ENCODE data around the gene RAB3C. TPM values are rescaled to one million over a fixed set of nuclear protein-coding genes. Genes with fewer than 3 reads are reported as not detected.

Gene RAB3C
- total RNA-seq, 1 donor from 2014 or later, result 0.45 TPM

DNA sequence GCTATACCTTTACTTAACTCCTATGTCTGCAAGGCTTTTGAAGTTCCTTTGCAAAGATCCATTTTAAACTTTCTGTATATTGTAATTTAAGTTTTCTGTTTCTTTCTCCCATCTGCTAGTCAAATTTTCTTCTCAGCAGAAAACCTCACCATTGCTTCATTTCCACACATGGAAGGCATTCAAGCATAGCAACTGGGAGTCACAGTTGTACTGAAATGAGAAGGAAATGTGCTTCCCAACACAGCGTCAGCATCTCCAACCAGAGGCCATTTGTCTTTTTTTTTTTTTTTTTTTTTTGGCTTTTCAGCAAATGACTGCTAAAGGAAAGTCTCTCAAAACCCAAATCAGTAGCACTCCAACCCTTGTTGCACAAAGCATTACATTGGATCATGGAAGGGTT, 92.5 kb downstream of the RAB3C start:
- Histone ChIP-seq H3K36me3 (ENCODE audit: insufficient read depth, low read length) (no peaks in the 10 kb centered on the region), H3K27ac (ENCODE audit: low read depth, low read length) (no peak overlapping the region), H3K9ac (ENCODE audit: low read length) (no peak overlapping the region), H3K9me3 (ENCODE audit: insufficient read depth, low read depth, low read length) (no peaks in the 10 kb centered on the region), H3K4me2 (ENCODE audit: low read length) (no peak overlapping the region), H3K4me1 (ENCODE audit: insufficient read depth, low read length) (no peaks in the 10 kb centered on the region), H4K20me1 (ENCODE audit: insufficient read depth, low read length) (no peaks in the 10 kb centered on the region), H2AFZ (ENCODE audit: low read depth, low read length) (no peak overlapping the region), H3K27me3 (ENCODE audit: insufficient read depth, low read length) (no peaks in the 10 kb centered on the region), H3K4me3 (ENCODE audit: insufficient read depth, low read depth, low read length) (no peak overlapping the region), H3K79me2 (ENCODE audit: insufficient read depth, low read length) (no peaks in the 10 kb centered on the region)
- no peak for FAIRE-seq
- H3K27ac Mint-ChIP-seq (ENCODE audit: unreplicated experiment), result no peak overlapping the region
- H3K27me3 Mint-ChIP-seq (ENCODE audit: low read depth, unreplicated experiment), result no peaks in the 10 kb centered on the region
- no peaks in the 10 kb centered on the region for H3K36me3 Mint-ChIP-seq (ENCODE audit: low read depth, unreplicated experiment)
- no peak for DNase-seq (ENCODE audit: low read depth)
- no peaks in the 10 kb centered on the region for H3K4me1 Mint-ChIP-seq (ENCODE audit: low read depth, unreplicated experiment)
- no peak overlapping the region for H3K4me3 Mint-ChIP-seq (ENCODE audit: unreplicated experiment)
- TF ChIP-seq, protein P1, sequence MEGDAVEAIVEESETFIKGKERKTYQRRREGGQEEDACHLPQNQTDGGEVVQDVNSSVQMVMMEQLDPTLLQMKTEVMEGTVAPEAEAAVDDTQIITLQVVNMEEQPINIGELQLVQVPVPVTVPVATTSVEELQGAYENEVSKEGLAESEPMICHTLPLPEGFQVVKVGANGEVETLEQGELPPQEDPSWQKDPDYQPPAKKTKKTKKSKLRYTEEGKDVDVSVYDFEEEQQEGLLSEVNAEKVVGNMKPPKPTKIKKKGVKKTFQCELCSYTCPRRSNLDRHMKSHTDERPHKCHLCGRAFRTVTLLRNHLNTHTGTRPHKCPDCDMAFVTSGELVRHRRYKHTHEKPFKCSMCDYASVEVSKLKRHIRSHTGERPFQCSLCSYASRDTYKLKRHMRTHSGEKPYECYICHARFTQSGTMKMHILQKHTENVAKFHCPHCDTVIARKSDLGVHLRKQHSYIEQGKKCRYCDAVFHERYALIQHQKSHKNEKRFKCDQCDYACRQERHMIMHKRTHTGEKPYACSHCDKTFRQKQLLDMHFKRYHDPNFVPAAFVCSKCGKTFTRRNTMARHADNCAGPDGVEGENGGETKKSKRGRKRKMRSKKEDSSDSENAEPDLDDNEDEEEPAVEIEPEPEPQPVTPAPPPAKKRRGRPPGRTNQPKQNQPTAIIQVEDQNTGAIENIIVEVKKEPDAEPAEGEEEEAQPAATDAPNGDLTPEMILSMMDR (IDR thresholded peaks at IDR 0.05; ENCODE audit: insufficient read depth, low read depth, low read length), result no peak
- TF ChIP-seq EZH2 (IDR thresholded peaks at IDR 0.05; ENCODE audit: insufficient read depth, low read length), result no peak
- H3K9me3 Mint-ChIP-seq (ENCODE audit: unreplicated experiment), result no peaks in the 10 kb centered on the region

DNA sequence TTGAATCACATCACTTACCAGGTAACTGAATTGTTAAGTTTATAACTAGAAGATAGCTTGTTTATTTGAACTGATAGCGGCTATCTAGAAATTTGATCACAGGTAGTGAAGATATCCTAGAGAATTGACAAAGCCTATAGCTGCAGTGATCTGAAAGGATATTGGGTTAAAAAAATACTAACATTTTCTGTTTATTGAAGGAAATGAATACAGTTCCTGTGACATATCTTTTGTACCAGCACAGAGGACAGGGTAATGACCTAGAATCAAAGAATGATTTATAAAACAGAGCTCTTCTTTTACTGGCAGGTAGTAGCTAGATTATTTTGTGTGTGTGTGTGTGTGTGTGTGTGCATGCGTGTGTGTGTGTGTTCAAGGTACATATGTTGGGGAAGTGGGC, 94.8 kb downstream of the RAB3C start:
- H4K20me1 ChIP-seq (ENCODE audit: insufficient read depth, low read length), result no peaks in the 10 kb centered on the region
- no peak overlapping the region for H3K4me3 Mint-ChIP-seq (ENCODE audit: unreplicated experiment)
- no peaks in the 10 kb centered on the region for H3K4me1 Mint-ChIP-seq (ENCODE audit: low read depth, unreplicated experiment)
- TF ChIP-seq EZH2 (IDR thresholded peaks at IDR 0.05; ENCODE audit: insufficient read depth, low read length), result no peak
- TF ChIP-seq, protein P1 (IDR thresholded peaks at IDR 0.05; ENCODE audit: insufficient read depth, low read depth, low read length), result no peak
- H3K4me2 ChIP-seq (ENCODE audit: low read length), result no peak overlapping the region
- no peaks in the 10 kb centered on the region for H3K27me3 ChIP-seq (ENCODE audit: insufficient read depth, low read length)
- no peak for FAIRE-seq
- H3K4me3 ChIP-seq (ENCODE audit: insufficient read depth, low read depth, low read length), result no peak overlapping the region
- no peak overlapping the region for H3K9ac ChIP-seq (ENCODE audit: low read length)
- no peak overlapping the region for H2AFZ ChIP-seq (ENCODE audit: low read depth, low read length)
- H3K36me3 ChIP-seq (ENCODE audit: insufficient read depth, low read length), result no peaks in the 10 kb centered on the region
- no peaks in the 10 kb centered on the region for H3K27me3 Mint-ChIP-seq (ENCODE audit: low read depth, unreplicated experiment)
- H3K36me3 Mint-ChIP-seq (ENCODE audit: low read depth, unreplicated experiment), result no peaks in the 10 kb centered on the region
- no peaks in the 10 kb centered on the region for H3K9me3 ChIP-seq (ENCODE audit: insufficient read depth, low read depth, low read length)
- no peaks in the 10 kb centered on the region for H3K9me3 Mint-ChIP-seq (ENCODE audit: unreplicated experiment)
- no peaks in the 10 kb centered on the region for H3K4me1 ChIP-seq (ENCODE audit: insufficient read depth, low read length)
- H3K27ac Mint-ChIP-seq (ENCODE audit: unreplicated experiment), result no peak overlapping the region
- H3K27ac ChIP-seq (ENCODE audit: low read depth, low read length), result no peak overlapping the region
- no peaks in the 10 kb centered on the region for H3K79me2 ChIP-seq (ENCODE audit: insufficient read depth, low read length)
- no peak for DNase-seq (ENCODE audit: low read depth)

DNA sequence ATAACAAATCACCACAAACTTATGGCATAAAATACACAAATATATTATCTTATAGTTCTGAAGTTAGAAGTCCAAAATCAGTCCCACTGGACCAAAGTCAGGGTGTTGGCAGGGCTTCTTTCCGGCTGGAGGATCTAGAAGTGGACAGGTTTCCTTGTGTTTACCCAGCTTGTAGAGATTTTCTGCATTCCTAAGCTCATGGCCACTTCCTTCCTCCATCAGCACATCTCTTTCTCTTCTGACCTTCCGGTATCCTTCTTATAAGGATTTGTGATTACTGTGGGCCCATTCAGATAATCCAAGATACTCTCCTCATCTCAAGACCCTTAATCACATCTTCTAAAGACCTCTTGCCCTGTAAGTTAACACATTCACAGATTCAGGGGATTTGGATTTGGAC, 97.6 kb downstream of the RAB3C start:
- no peaks in the 10 kb centered on the region for H3K36me3 ChIP-seq (ENCODE audit: insufficient read depth, low read length)
- TF ChIP-seq, protein P1 (IDR thresholded peaks at IDR 0.05; ENCODE audit: insufficient read depth, low read depth, low read length), result no peak
- TF ChIP-seq EZH2 (IDR thresholded peaks at IDR 0.05; ENCODE audit: insufficient read depth, low read length), result no peak
- no peaks in the 10 kb centered on the region for H3K4me1 ChIP-seq (ENCODE audit: insufficient read depth, low read length)
- H3K9me3 ChIP-seq (ENCODE audit: insufficient read depth, low read depth, low read length), result no peaks in the 10 kb centered on the region
- H3K79me2 ChIP-seq (ENCODE audit: insufficient read depth, low read length), result no peaks in the 10 kb centered on the region
- DNase-seq (ENCODE audit: low read depth) (no peak), FAIRE-seq (no peak)
- no peak overlapping the region for H3K27ac ChIP-seq (ENCODE audit: low read depth, low read length)
- H3K9ac ChIP-seq (ENCODE audit: low read length), result no peak overlapping the region
- H4K20me1 ChIP-seq (ENCODE audit: insufficient read depth, low read length), result no peaks in the 10 kb centered on the region
- no peak overlapping the region for H2AFZ ChIP-seq (ENCODE audit: low read depth, low read length)
- Mint-ChIP-seq H3K27ac (ENCODE audit: unreplicated experiment) (no peak overlapping the region), H3K4me3 (ENCODE audit: unreplicated experiment) (no peak overlapping the region), H3K36me3 (ENCODE audit: low read depth, unreplicated experiment) (no peaks in the 10 kb centered on the region), H3K27me3 (ENCODE audit: low read depth, unreplicated experiment) (no peaks in the 10 kb centered on the region), H3K4me1 (ENCODE audit: low read depth, unreplicated experiment) (no peaks in the 10 kb centered on the region), H3K9me3 (ENCODE audit: unreplicated experiment) (no peaks in the 10 kb centered on the region)
- no peaks in the 10 kb centered on the region for H3K27me3 ChIP-seq (ENCODE audit: insufficient read depth, low read length)
- H3K4me3 ChIP-seq (ENCODE audit: insufficient read depth, low read depth, low read length), result no peak overlapping the region
- no peak overlapping the region for H3K4me2 ChIP-seq (ENCODE audit: low read length)
